HFF-Myc (cell line): ENCODE results near the gene DNAI2.

Source experiments
- DNase-seq: peaks from one replicate; pipeline ENCODE4 v3.0.0-alpha.2; 2011; ENCODE audit warnings: low read depth; ENCODE audit errors: extremely low read depth
- H3K4me3 ChIP-seq: replicated peaks from 2 replicates; pipeline ENCODE4 v1.5.1; 2011; ENCODE audit warnings: low read depth, mild to moderate bottlenecking, control low read depth, low read length
- TF ChIP-seq, protein P1 (sequence below): IDR thresholded peaks from 2 replicates; pipeline ENCODE4 v1.5.1; 2012; ENCODE audit warnings: mild to moderate bottlenecking, low read depth, low read length, control low read depth; ENCODE audit errors: missing control alignments

The DNAI2 gene

DNA sequence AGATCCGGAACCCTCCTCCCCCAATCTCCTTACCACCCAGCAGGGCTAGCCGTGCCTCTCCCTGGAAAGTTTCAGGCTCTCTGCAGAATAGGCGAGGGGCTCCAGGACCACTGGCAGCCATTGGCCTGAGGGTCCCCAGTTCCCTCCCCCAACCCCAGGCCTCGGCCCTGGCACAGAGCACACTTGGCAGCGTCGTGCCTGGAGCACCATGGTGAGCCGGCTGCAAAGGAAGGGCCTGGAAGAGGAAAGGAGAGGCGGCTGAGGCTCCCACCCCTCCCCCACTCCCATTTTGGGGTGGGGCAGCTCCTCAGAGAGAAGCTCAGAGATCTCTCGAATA, 88.0 kb downstream of the DNAI2 start:
- DNase-seq = no peak
- TF ChIP-seq, protein P1, sequence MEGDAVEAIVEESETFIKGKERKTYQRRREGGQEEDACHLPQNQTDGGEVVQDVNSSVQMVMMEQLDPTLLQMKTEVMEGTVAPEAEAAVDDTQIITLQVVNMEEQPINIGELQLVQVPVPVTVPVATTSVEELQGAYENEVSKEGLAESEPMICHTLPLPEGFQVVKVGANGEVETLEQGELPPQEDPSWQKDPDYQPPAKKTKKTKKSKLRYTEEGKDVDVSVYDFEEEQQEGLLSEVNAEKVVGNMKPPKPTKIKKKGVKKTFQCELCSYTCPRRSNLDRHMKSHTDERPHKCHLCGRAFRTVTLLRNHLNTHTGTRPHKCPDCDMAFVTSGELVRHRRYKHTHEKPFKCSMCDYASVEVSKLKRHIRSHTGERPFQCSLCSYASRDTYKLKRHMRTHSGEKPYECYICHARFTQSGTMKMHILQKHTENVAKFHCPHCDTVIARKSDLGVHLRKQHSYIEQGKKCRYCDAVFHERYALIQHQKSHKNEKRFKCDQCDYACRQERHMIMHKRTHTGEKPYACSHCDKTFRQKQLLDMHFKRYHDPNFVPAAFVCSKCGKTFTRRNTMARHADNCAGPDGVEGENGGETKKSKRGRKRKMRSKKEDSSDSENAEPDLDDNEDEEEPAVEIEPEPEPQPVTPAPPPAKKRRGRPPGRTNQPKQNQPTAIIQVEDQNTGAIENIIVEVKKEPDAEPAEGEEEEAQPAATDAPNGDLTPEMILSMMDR = no peak
- H3K4me3 ChIP-seq = no peak overlapping the region

DNA sequence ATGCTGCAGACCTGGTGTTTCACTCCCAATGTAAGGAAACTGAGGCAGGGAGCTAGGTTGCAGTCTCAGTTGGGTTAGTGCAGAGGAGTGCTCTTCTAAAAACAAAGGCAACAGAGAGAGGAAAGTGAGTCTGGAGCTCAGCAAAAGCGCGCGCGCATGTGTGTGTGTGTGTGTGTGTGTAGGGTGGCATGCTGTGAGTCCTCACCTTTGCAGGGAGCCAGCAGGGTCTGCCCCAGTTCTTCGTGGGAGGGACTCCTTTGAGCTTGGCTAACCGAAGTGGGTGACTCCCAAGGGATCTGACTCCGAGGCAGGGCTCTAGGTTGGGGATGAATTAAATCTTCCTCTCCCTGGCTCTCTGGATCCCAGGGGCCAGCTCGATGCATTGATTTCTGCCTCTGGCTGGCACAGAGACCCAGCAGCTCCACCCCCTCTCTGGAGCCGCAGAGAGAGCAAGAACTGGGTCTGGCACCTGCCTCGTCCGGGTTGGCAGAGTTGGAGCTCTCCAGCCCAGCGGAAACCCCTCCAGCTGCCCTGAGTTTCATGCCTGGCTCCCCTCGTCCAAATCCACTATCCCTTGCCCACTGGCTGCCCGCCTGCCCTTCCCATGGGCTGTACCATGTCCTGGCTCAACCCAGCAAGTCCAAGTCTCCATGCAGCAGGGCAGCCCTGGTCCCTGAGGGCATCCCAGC, 88.9 kb downstream of the DNAI2 start:
- no peak overlapping the region for H3K4me3 ChIP-seq
- DNase-seq = no peak
- TF ChIP-seq, protein P1 = no peak
